ENCODE data around the gene CEACAM21. TPM values are rescaled to one million over a fixed set of nuclear protein-coding genes. Genes with fewer than 3 reads are reported as not detected.

CEACAM21 gene
- total RNA-seq, 1 experiment from 2014 or later, result 0.35 TPM

DNA sequence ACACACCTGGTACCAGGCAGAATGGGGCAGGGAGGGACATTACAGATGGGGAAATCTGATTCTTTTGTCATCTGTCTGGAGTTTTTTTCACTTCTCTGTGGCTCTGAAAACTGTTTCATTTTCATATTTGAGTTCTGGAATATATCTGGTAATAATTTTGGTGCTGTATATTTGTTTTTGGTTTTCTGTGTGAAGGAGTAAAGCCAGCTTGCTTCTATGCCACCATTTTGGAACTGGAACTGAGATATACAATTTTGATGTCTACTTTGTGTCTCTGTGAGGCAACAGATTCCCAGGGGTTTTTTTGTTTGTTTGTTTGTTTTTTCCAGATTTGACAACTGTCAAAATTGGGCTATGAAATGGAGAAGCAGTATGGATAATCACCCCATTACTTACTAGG is 34.8 kb downstream of the CEACAM21 start:
- TF ChIP-seq, protein P1, sequence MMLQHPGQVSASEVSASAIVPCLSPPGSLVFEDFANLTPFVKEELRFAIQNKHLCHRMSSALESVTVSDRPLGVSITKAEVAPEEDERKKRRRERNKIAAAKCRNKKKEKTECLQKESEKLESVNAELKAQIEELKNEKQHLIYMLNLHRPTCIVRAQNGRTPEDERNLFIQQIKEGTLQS (CRISPR knock-in tag; conservative IDR thresholded peaks at IDR 0.05), result no peak
- TF ChIP-seq, protein P2, sequence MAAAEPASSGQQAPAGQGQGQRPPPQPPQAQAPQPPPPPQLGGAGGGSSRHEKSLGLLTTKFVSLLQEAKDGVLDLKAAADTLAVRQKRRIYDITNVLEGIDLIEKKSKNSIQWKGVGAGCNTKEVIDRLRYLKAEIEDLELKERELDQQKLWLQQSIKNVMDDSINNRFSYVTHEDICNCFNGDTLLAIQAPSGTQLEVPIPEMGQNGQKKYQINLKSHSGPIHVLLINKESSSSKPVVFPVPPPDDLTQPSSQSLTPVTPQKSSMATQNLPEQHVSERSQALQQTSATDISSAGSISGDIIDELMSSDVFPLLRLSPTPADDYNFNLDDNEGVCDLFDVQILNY (CRISPR knock-in tag; IDR thresholded peaks at IDR 0.05), result no peak
- TF ChIP-seq SMAD3 (CRISPR knock-in tag; IDR thresholded peaks at IDR 0.05; ENCODE audit: borderline replicate concordance) (no peak), ZNF121 (CRISPR knock-in tag; IDR thresholded peaks at IDR 0.05) (no peak), TEAD1 (CRISPR knock-in tag; IDR thresholded peaks at IDR 0.05) (no peak), CREB1 (CRISPR knock-in tag; IDR thresholded peaks at IDR 0.05) (no peak), SMAD4 (CRISPR knock-in tag; IDR thresholded peaks at IDR 0.05) (no peak), ZNF219 (CRISPR knock-in tag; IDR thresholded peaks at IDR 0.05; ENCODE audit: borderline replicate concordance) (no peak), MXD4 (CRISPR knock-in tag; IDR thresholded peaks at IDR 0.05; ENCODE audit: borderline replicate concordance) (no peak), TEAD4 (CRISPR knock-in tag; IDR thresholded peaks at IDR 0.05) (no peak)
- TF ChIP-seq, protein P3, sequence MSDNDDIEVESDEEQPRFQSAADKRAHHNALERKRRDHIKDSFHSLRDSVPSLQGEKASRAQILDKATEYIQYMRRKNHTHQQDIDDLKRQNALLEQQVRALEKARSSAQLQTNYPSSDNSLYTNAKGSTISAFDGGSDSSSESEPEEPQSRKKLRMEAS (CRISPR knock-in tag; IDR thresholded peaks at IDR 0.05), result no peak
- TF ChIP-seq, protein P4, sequence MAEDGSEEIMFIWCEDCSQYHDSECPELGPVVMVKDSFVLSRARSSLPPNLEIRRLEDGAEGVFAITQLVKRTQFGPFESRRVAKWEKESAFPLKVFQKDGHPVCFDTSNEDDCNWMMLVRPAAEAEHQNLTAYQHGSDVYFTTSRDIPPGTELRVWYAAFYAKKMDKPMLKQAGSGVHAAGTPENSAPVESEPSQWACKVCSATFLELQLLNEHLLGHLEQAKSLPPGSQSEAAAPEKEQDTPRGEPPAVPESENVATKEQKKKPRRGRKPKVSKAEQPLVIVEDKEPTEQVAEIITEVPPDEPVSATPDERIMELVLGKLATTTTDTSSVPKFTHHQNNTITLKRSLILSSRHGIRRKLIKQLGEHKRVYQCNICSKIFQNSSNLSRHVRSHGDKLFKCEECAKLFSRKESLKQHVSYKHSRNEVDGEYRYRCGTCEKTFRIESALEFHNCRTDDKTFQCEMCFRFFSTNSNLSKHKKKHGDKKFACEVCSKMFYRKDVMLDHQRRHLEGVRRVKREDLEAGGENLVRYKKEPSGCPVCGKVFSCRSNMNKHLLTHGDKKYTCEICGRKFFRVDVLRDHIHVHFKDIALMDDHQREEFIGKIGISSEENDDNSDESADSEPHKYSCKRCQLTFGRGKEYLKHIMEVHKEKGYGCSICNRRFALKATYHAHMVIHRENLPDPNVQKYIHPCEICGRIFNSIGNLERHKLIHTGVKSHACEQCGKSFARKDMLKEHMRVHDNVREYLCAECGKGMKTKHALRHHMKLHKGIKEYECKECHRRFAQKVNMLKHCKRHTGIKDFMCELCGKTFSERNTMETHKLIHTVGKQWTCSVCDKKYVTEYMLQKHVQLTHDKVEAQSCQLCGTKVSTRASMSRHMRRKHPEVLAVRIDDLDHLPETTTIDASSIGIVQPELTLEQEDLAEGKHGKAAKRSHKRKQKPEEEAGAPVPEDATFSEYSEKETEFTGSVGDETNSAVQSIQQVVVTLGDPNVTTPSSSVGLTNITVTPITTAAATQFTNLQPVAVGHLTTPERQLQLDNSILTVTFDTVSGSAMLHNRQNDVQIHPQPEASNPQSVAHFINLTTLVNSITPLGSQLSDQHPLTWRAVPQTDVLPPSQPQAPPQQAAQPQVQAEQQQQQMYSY (CRISPR knock-in tag; IDR thresholded peaks at IDR 0.05), result no peak
- TF ChIP-seq, protein P5, sequence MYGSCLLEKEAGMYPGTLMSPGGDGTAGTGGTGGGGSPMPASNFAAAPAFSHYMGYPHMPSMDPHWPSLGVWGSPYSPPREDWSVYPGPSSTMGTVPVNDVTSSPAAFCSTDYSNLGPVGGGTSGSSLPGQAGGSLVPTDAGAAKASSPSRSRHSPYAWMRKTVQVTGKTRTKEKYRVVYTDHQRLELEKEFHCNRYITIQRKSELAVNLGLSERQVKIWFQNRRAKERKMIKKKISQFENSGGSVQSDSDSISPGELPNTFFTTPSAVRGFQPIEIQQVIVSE (CRISPR knock-in tag; IDR thresholded peaks at IDR 0.05; ENCODE audit: borderline replicate concordance), result no peak
- no peak overlapping the region for H3K27ac Mint-ChIP-seq
- POLR2A ChIA-PET, result no interaction called here

DNA sequence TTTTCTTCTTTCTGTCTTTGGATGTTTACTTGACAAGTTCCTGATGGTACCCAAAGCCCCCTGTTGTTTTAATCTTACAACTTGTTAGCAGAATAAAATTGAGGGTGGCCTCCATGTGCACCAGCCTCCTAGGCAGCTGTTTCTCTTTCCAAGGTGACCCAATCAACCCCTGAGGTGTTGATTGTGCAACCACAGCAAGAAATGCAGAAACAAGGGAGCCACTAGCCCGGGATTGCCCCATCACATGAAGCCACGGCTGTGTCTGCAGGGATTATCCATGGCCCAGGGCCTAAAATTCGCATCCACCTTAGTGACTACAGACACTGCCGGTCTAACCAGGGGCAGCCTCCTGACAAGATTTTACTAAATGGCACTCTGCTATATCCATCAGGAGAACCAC is 36.5 kb downstream of the CEACAM21 start:
- DNase-seq (ENCODE audit: low spot score) (no peak), ATAC-seq (no peak)
- Mint-ChIP-seq H3K4me1 (no peaks in the 10 kb centered on the region), H3K9me3 (no peaks in the 10 kb centered on the region), H3K27ac (no peak overlapping the region), H3K36me3 (no peaks in the 10 kb centered on the region), H3K4me3 (no peak overlapping the region), H3K27me3 (ENCODE audit: low read depth) (peaks cover 68% of the 10 kb centered on the region)
- TF ChIP-seq SP1 (CRISPR knock-in tag; conservative IDR thresholded peaks at IDR 0.05), result no peak
- no peak for TF ChIP-seq ZNF219 (CRISPR knock-in tag; IDR thresholded peaks at IDR 0.05; ENCODE audit: borderline replicate concordance)
- no peak for TF ChIP-seq SMAD4 (CRISPR knock-in tag; IDR thresholded peaks at IDR 0.05)
- TF ChIP-seq, protein P6, sequence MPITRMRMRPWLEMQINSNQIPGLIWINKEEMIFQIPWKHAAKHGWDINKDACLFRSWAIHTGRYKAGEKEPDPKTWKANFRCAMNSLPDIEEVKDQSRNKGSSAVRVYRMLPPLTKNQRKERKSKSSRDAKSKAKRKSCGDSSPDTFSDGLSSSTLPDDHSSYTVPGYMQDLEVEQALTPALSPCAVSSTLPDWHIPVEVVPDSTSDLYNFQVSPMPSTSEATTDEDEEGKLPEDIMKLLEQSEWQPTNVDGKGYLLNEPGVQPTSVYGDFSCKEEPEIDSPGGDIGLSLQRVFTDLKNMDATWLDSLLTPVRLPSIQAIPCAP (CRISPR knock-in tag; IDR thresholded peaks at IDR 0.05), result no peak
- TF ChIP-seq GABPB1 (CRISPR knock-in tag; IDR thresholded peaks at IDR 0.05), result no peak
- no peak for TF ChIP-seq ZNF396 (CRISPR knock-in tag; IDR thresholded peaks at IDR 0.05; ENCODE audit: borderline replicate concordance)
- ChIA-PET POLR2A (no interaction called here), CTCF (interaction anchor here (0.7 to 1.3 kb wide), 2 partner anchors 9 to 29 kb away, joined by 3 to 5 read pairs; no protein-coding TSS in a partner anchor)

More for the DNA sequence above, 34.8 kb downstream of the CEACAM21 start:
- no peak for DNase-seq (ENCODE audit: low spot score)
- CTCF ChIA-PET, result no interaction called here
- H3K4me1 Mint-ChIP-seq, result no peaks in the 10 kb centered on the region
- peaks cover 71% of the 10 kb centered on the region for H3K27me3 Mint-ChIP-seq (ENCODE audit: low read depth)
- ATAC-seq, result no peak
- H3K9me3 Mint-ChIP-seq, result no peaks in the 10 kb centered on the region
- H3K4me3 Mint-ChIP-seq, result no peak overlapping the region
- H3K36me3 Mint-ChIP-seq, result no peaks in the 10 kb centered on the region

Measured in WTC11 (cell line).